ENCODE data around the gene RUSF1. TPM values are rescaled to one million over a fixed set of nuclear protein-coding genes. Genes with fewer than 3 reads are reported as not detected.
"Not testable (repeated sequence)": the region's sequence is repeated elsewhere in the genome, so short reads cannot be mapped to it uniquely, and the experiment has no call there.

Gene RUSF1
- total RNA-seq, 1 donor from 2014 or later: 54.9 TPM

DNA sequence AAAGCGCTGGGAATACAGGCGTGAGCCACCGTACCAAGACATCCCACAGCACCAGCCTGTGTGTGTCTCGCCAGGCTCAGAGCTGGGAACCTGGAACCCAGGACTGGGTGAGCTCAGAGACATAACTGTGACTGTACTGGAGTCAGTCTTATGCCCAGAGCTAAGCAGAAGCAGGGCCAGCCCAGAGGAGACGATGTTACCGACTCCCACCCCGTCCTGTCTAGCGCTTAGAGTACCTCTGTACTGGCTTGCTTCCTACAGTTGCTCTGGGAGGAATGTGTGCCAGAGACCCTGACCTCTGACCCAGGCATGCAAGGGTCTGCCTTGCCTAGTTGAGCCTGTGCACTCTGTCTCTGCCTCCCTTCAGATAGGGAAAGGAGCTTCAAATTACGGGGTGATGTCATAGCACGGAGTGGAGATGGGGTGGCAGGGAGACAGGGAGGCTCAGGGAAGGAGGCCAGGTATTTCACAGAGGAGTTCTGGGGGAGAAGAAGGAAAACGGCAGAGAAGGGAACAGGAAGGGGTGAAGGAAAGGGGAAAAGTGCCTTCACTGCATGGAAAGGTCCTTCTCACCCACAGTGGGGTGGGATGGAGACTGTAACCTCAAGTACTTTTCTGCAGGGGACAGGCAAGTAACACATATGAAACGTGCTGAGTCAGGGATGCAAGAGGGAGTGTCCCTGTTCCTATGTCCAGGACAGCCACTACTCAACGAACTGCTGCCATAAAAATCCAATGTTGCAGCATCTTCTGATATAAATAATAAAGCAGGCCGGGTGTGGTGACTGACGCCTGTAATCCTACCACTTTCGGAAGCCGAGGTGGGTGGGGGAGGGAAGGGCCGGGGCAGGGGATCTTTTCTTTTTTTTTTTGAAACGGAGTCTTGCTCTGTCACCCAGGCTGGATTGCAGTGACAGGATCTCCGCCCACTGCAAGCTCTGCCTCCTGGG lies 54.7 kb downstream of the RUSF1 start:
- H3K36me3 ChIP-seq: peaks cover 7% of the 10 kb centered on the region
- peaks cover 63% of the 10 kb centered on the region for H3K4me1 ChIP-seq
- H3K4me3 ChIP-seq: no peak overlapping the region
- ATAC-seq (peak in 1 of 2 donors; percentile 3), DNase-seq (peak; percentile 64)
- TF ChIP-seq, protein P1, sequence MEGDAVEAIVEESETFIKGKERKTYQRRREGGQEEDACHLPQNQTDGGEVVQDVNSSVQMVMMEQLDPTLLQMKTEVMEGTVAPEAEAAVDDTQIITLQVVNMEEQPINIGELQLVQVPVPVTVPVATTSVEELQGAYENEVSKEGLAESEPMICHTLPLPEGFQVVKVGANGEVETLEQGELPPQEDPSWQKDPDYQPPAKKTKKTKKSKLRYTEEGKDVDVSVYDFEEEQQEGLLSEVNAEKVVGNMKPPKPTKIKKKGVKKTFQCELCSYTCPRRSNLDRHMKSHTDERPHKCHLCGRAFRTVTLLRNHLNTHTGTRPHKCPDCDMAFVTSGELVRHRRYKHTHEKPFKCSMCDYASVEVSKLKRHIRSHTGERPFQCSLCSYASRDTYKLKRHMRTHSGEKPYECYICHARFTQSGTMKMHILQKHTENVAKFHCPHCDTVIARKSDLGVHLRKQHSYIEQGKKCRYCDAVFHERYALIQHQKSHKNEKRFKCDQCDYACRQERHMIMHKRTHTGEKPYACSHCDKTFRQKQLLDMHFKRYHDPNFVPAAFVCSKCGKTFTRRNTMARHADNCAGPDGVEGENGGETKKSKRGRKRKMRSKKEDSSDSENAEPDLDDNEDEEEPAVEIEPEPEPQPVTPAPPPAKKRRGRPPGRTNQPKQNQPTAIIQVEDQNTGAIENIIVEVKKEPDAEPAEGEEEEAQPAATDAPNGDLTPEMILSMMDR (IDR thresholded peaks at IDR 0.05): no peak
- peak overlapping the region; percentile 43 for H3K27ac ChIP-seq
- intact Hi-C loops (cut with DNase I): no loop called here
- H3K9me3 ChIP-seq: no peaks in the 10 kb centered on the region
- H3K27me3 ChIP-seq (ENCODE audit: low read depth): no peaks in the 10 kb centered on the region

DNA sequence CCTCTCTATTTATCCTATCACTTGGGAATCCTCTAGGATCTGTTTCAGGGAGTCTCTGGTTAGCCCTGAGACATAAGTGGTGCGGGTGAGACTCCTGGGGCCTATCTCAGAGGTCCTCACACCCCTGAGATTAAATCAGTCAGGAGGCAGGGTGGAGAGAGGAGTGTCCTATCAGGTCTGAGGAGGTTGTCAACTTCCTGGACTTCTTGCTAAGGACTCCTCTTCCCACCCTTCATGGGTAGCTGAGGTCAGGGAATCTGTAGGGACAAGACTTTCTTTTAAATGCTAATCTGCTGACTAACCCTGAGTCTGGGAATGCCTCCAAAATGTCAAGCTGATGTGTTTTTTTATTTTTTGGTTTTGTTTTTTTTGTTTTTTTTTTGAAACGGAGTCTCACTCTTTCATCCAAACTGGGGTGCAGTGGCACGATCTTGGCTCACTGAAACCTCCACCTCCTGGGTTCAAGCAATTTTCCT lies 55.5 kb downstream of the RUSF1 start:
- Histone ChIP-seq H3K9me3 (no peaks in the 10 kb centered on the region), H3K4me3 (no peak overlapping the region), H3K4me1 (peaks cover 55% of the 10 kb centered on the region), H3K36me3 (peaks cover 7% of the 10 kb centered on the region), H3K27me3 (ENCODE audit: low read depth) (no peaks in the 10 kb centered on the region), H3K27ac (no peak overlapping the region)
- DNase-seq (no peak), ATAC-seq (peak; percentile 5 to 28)
- intact Hi-C loops (cut with DNase I): no loop called here
- TF ChIP-seq, protein P1 (IDR thresholded peaks at IDR 0.05): no peak

- TF ChIP-seq, protein P1 (IDR thresholded peaks at IDR 0.05): peak; percentile 42
- Histone ChIP-seq H3K27ac (no peak overlapping the region), H3K36me3 (peaks cover 7% of the 10 kb centered on the region), H3K27me3 (ENCODE audit: low read depth) (no peaks in the 10 kb centered on the region), H3K4me1 (peaks cover 47% of the 10 kb centered on the region), H3K4me3 (no peak overlapping the region), H3K9me3 (no peaks in the 10 kb centered on the region)
- DNase-seq (no peak), ATAC-seq (peak; percentile 74 to 77)
- intact Hi-C loops (cut with DNase I): no loop called here
Measured at GRCh38 chr16:31451681-31452351, 56.4 kb downstream of the RUSF1 start.

DNA sequence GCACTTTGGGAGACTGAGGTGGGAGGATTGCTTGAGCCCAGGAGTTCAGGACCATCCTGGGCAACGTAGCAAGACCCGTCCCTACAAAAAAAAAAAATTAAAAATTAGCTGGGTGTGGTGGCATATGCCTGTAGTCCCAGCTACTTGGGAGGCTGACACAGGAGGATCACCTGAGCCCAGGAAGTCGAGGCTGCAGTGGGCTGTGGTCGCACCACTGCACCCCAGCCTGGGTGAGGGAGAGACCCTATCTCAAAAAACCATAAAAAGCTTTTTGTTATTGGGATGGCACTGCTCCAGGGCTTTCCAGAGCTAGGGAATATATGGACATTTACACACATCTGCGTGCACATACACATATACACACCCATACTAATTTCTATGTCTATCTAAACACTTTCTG lies 57.0 kb downstream of the RUSF1 start:
- TF ChIP-seq, protein P1 (IDR thresholded peaks at IDR 0.05): no peak
- Histone ChIP-seq H3K27ac (no peak overlapping the region), H3K4me1 (peaks cover 41% of the 10 kb centered on the region), H3K36me3 (peaks cover 7% of the 10 kb centered on the region), H3K9me3 (no peaks in the 10 kb centered on the region), H3K4me3 (no peak overlapping the region), H3K27me3 (ENCODE audit: low read depth) (no peaks in the 10 kb centered on the region)
- no peak for DNase-seq
- intact Hi-C loops (cut with DNase I): no loop called here
- ATAC-seq: no peak

- H3K9me3 ChIP-seq; intact Hi-C loops (cut with DNase I); H3K27ac ChIP-seq; DNase-seq; H3K27me3 ChIP-seq (ENCODE audit: low read depth); H3K4me3 ChIP-seq; H3K36me3 ChIP-seq; ATAC-seq; H3K4me1 ChIP-seq: not testable (repeated sequence)
Measured at GRCh38 chr16:31445931-31446330, 62.3 kb downstream of the RUSF1 start.

Measured in lower lobe of right lung (tissue), 2 donors.